HG03558 (cell line): ENCODE data around the gene SLC19A1.
"Not testable (repeated sequence)": the region's sequence is repeated elsewhere in the genome, so short reads cannot be mapped to it uniquely, and the experiment has no call there.

Experiments used
- ATAC-seq: cut with Tn5 transposase; IDR thresholded peaks from one replicate; pipeline ENCODE4 v1.9.1; 2021; ENCODE audit warnings: moderate number of reproducible peaks; ENCODE audit not compliant: unreplicated experiment; ENCODE audit errors: extremely low read depth

The SLC19A1 gene

GRCh38 chr21:45509566-45510465, 32.4 kb downstream of the SLC19A1 start:
- no peak for ATAC-seq

- ATAC-seq = no peak
Observed at GRCh38 chr21:45508607-45509565, 33.4 kb downstream of the SLC19A1 start.

- ATAC-seq = no peak
Observed at GRCh38 chr21:45507888-45508508, 34.2 kb downstream of the SLC19A1 start.

GRCh38 chr21:45507523-45507875, 34.7 kb downstream of the SLC19A1 start:
- ATAC-seq = no peak

- ATAC-seq = no peak
Observed at GRCh38 chr21:45506836-45507522, 35.3 kb downstream of the SLC19A1 start.

- ATAC-seq = no peak
Observed at GRCh38 chr21:45506241-45506817, 35.9 kb downstream of the SLC19A1 start.

- ATAC-seq = no peak
Observed at GRCh38 chr21:45505416-45506021, 36.7 kb downstream of the SLC19A1 start.

GRCh38 chr21:45504516-45505415, 37.5 kb downstream of the SLC19A1 start:
- no peak for ATAC-seq

- no peak for ATAC-seq
Observed at GRCh38 chr21:45504021-45504515, 38.2 kb downstream of the SLC19A1 start.

- ATAC-seq = not testable (repeated sequence)
Observed at GRCh38 chr21:45503226-45503625, 39.0 kb downstream of the SLC19A1 start.

- no peak for ATAC-seq
Observed at GRCh38 chr21:45502600-45502999, 39.6 kb downstream of the SLC19A1 start.

- no peak for ATAC-seq
Observed at GRCh38 chr21:45502006-45502345, 40.3 kb downstream of the SLC19A1 start.

GRCh38 chr21:45501081-45502005, 40.9 kb downstream of the SLC19A1 start:
- ATAC-seq = not testable (repeated sequence)

- no peak for ATAC-seq
Observed at GRCh38 chr21:45499970-45500577, 42.2 kb downstream of the SLC19A1 start.

GRCh38 chr21:45499201-45499750, 43.0 kb downstream of the SLC19A1 start:
- ATAC-seq = no peak

- ATAC-seq = no peak
Observed at GRCh38 chr21:45498646-45499000, 43.6 kb downstream of the SLC19A1 start.
